ENCODE data around the gene TMEM201. TPM values are rescaled to one million over a fixed set of nuclear protein-coding genes. Genes with fewer than 3 reads are reported as not detected.
"Not testable (repeated sequence)": the region's sequence is repeated elsewhere in the genome, so short reads cannot be mapped to it uniquely, and the experiment has no call there.

Gene TMEM201
- total RNA-seq, 1 experiment from 2014 or later = 17.4 TPM

DNA sequence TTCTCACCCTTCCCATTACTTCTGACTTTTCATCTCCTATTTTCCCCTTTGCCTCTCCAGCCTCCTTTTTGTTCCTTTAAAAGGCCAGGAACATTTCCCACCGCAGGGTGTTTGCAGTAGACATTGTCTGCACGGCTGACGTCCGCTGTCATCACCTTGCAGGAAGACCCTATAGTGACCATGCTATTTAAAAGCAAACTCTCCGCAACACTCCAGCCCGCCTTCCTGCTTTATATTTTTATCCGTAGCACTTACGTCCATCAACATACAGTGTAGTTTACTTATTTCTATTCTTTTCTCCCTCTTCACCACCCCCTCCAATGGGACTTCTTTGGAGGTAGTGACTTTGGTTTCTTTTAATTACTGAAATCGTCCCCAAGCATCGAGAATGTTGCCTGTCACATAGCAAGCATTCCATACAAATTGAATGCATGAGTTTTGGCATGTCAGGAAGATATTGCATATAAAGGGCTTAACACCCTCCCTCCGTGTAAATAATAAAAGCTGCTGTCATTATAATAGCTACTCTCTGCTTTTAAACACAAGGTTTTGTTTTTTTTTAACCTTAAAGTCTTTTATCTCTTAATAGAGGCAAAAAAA, 29.7 kb upstream of the TMEM201 start:
- Histone ChIP-seq H2AFZ (no peak overlapping the region), H3K79me2 (ENCODE audit: low read depth) (no peaks in the 10 kb centered on the region), H3K27ac (no peak overlapping the region), H3F3A (ENCODE audit: insufficient read depth, low read depth) (peaks cover 20% of the 10 kb centered on the region), H3K4me1 (replicated peaks; ENCODE audit: insufficient read depth) (peaks cover 26% of the 10 kb centered on the region), H3K9me2 (ENCODE audit: insufficient read depth) (no peaks in the 10 kb centered on the region), H3K4me2 (no peak overlapping the region), H3K27me3 (ENCODE audit: insufficient read depth, low read depth) (no peaks in the 10 kb centered on the region), H3K4me3 (no peak overlapping the region), H3K9me3 (ENCODE audit: insufficient read depth, low read depth) (no peaks in the 10 kb centered on the region), H4K20me1 (ENCODE audit: insufficient read depth) (no peaks in the 10 kb centered on the region; the same call in 1 of the 2 replicates), H3K36me3 (ENCODE audit: low read depth) (no peaks in the 10 kb centered on the region)
- no peak for DNase-seq
- CTCF ChIA-PET = interaction anchor here (0.7 kb wide), 1 partner anchor 81 kb away, joined by 3 read pairs; no protein-coding TSS in a partner anchor
- POLR2A ChIA-PET (ENCODE audit: unreplicated experiment) = no interaction called here
- TF ChIP-seq, protein P1, sequence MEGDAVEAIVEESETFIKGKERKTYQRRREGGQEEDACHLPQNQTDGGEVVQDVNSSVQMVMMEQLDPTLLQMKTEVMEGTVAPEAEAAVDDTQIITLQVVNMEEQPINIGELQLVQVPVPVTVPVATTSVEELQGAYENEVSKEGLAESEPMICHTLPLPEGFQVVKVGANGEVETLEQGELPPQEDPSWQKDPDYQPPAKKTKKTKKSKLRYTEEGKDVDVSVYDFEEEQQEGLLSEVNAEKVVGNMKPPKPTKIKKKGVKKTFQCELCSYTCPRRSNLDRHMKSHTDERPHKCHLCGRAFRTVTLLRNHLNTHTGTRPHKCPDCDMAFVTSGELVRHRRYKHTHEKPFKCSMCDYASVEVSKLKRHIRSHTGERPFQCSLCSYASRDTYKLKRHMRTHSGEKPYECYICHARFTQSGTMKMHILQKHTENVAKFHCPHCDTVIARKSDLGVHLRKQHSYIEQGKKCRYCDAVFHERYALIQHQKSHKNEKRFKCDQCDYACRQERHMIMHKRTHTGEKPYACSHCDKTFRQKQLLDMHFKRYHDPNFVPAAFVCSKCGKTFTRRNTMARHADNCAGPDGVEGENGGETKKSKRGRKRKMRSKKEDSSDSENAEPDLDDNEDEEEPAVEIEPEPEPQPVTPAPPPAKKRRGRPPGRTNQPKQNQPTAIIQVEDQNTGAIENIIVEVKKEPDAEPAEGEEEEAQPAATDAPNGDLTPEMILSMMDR (conservative IDR thresholded peaks at IDR 0.05) = no peak
- TF ChIP-seq EZH2 (IDR thresholded peaks at IDR 0.05; ENCODE audit: low read depth) = no peak
- intact Hi-C loops (cut with micrococcal nuclease; ENCODE audit: unreplicated experiment) = no loop called here
- BruUV-seq (replicated peaks) = no TSS peak

DNA sequence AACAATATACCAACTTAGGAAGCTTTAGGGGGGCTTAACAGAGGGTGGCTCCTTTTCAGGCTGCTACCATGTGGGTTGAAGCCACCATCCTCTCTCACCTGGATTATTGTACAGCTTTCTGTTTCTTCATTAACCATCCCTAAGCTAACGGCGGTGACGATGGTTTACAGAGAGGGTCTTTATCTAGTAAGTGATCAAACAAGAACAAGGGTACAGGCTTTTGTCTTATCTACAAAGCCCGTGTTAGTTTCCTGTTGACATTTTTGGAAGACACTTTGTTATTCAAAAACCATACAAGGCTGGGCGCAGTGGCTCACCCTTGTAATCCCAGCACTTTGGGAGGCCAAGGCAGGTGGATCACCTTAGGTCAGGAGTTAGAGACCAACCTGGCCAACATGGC, 29.0 kb upstream of the TMEM201 start:
- no peaks in the 10 kb centered on the region for H3K9me2 ChIP-seq (ENCODE audit: insufficient read depth)
- no peak overlapping the region for H2AFZ ChIP-seq
- H3K4me3 ChIP-seq = no peak overlapping the region
- POLR2A ChIA-PET (ENCODE audit: unreplicated experiment) = interaction anchor here (0.6 kb wide), 1 partner anchor 61 kb away, joined by 3 read pairs; no protein-coding TSS in a partner anchor
- H3F3A ChIP-seq (ENCODE audit: insufficient read depth, low read depth) = peaks cover 16% of the 10 kb centered on the region
- BruUV-seq (replicated peaks) = no TSS peak
- intact Hi-C loops (cut with micrococcal nuclease; ENCODE audit: unreplicated experiment) = no loop called here
- DNase-seq = no peak
- H3K9me3 ChIP-seq (ENCODE audit: insufficient read depth, low read depth) = no peaks in the 10 kb centered on the region
- H3K27ac ChIP-seq = no peak overlapping the region
- H3K4me1 ChIP-seq (replicated peaks; ENCODE audit: insufficient read depth) = peaks cover 21% of the 10 kb centered on the region
- no peaks in the 10 kb centered on the region; the same call in 1 of the 2 replicates for H4K20me1 ChIP-seq (ENCODE audit: insufficient read depth)
- no peak for TF ChIP-seq EZH2 (IDR thresholded peaks at IDR 0.05; ENCODE audit: low read depth)
- TF ChIP-seq, protein P1 (conservative IDR thresholded peaks at IDR 0.05) = no peak
- H3K79me2 ChIP-seq (ENCODE audit: low read depth) = no peaks in the 10 kb centered on the region
- H3K27me3 ChIP-seq (ENCODE audit: insufficient read depth, low read depth) = no peaks in the 10 kb centered on the region
- no peaks in the 10 kb centered on the region for H3K36me3 ChIP-seq (ENCODE audit: low read depth)
- CTCF ChIA-PET = interaction anchor here (0.7 kb wide), 1 partner anchor 80 kb away, joined by 3 read pairs; no protein-coding TSS in a partner anchor
- H3K4me2 ChIP-seq = no peak overlapping the region

DNA sequence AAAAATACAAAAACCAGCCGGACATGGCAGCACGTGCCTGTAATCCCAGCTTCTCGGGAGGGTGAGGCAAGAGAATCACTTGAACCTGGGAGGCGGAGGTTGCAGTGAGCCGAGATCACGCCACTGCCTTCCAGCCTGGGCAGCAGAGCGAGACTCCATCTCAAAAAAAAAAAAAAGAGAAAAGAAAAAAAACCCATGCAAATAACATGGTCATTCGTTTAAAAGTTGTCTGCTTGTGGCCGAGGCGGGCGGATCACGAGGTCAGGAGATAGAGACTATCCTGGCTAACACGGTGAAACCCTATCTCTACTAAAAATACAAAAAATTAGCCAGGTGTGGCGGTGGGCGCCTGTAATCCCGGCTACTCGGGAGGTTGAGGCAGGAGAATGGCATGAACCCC, 28.6 kb upstream of the TMEM201 start:
- Histone ChIP-seq H3F3A (ENCODE audit: insufficient read depth, low read depth) (peaks cover 12% of the 10 kb centered on the region), H3K4me1 (replicated peaks; ENCODE audit: insufficient read depth) (peaks cover 17% of the 10 kb centered on the region)
- CTCF ChIA-PET; intact Hi-C loops (cut with micrococcal nuclease; ENCODE audit: unreplicated experiment); H4K20me1 ChIP-seq (ENCODE audit: insufficient read depth); H3K79me2 ChIP-seq (ENCODE audit: low read depth); H3K27ac ChIP-seq; H3K4me2 ChIP-seq; H3K9me3 ChIP-seq (ENCODE audit: insufficient read depth, low read depth); BruUV-seq (replicated peaks); H2AFZ ChIP-seq; H3K9me2 ChIP-seq (ENCODE audit: insufficient read depth); H3K27me3 ChIP-seq (ENCODE audit: insufficient read depth, low read depth); H3K36me3 ChIP-seq (ENCODE audit: low read depth); DNase-seq; H3K4me3 ChIP-seq: not testable (repeated sequence)
- POLR2A ChIA-PET (ENCODE audit: unreplicated experiment) = interaction anchor here (0.6 kb wide), 1 partner anchor 61 kb away, joined by 3 read pairs; no protein-coding TSS in a partner anchor

All from PC-9 (cell line).